H7 (cell line): ENCODE results near the gene ATP10B. TPM values are rescaled to one million over a fixed set of nuclear protein-coding genes. Genes with fewer than 3 reads are reported as not detected.

ENCODE experiments used
- DNase-seq: peaks from one replicate; pipeline ENCODE4 v3.0.0; 2012
- H3K27me3 ChIP-seq: 2 replicates; pipeline ENCODE4 v1.6.0; 2011; ENCODE audit warnings: mild to moderate bottlenecking, low read length; ENCODE audit not compliant: control insufficient read depth, insufficient read depth
- H3K36me3 ChIP-seq: replicated peaks from 2 replicates; pipeline ENCODE4 v1.5.1; 2011; ENCODE audit warnings: low read length; ENCODE audit not compliant: control insufficient read depth, insufficient read depth
- H3K4me3 ChIP-seq: 2 replicates; pipeline ENCODE4 v1.5.1; 2011; ENCODE audit warnings: low read depth, mild to moderate bottlenecking, control low read depth, low read length, moderate library complexity; ENCODE audit not compliant: insufficient read depth
- total RNA-seq: library from RNA; depleted of rRNA; stranded (reverse); fragments of >200 nt; shearing (Covaris generic); gene quantifications from 2 replicates; pipeline ENCODE4 v1.2.3, GENCODE V29; 2014

The ATP10B gene
- total RNA-seq, 1 experiment from 2014 or later = 0.03 TPM

DNA sequence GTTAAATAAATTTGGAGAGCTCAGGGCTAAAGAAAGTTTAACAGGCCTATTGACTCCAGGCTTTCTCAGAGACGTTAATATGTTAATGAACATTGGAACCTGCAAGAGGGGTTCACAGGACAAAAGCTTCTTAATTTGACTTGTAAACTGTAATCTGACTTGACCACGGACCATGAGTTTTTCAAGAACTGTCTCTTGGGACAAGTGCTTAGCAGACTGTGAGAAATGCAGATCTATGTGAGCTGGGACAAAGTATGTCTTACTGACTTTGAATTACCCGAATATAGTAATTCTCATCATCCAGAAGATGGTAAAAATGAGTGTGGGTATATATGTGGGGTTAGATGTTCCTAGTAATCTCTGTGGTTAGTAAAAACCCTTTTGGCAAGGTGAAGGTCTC lies 186.6 kb downstream of the ATP10B start:
- no peaks in the 10 kb centered on the region for H3K27me3 ChIP-seq
- no peak for DNase-seq
- H3K4me3 ChIP-seq = no peak overlapping the region
- H3K36me3 ChIP-seq = no peaks in the 10 kb centered on the region

DNA sequence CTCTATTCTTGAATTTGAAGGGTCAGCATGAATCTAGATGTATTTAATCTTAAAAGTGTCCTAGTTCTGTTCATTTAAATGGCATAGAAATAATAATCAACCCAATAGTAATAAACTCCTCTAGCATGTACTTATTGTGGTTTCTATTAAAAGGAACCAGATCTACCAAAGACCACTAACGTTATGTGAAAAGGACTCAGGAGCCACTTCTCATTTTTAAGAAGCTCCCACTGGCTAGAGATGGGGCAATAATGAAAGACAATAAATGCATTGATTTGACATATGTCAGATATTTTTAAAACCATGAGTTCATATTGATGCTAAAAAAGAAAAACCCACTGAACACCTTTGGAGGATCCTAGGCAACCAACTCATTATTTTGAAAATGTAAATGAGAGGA lies 191.9 kb downstream of the ATP10B start:
- H3K36me3 ChIP-seq = no peaks in the 10 kb centered on the region
- H3K4me3 ChIP-seq = no peak overlapping the region
- no peaks in the 10 kb centered on the region for H3K27me3 ChIP-seq
- DNase-seq = no peak

DNA sequence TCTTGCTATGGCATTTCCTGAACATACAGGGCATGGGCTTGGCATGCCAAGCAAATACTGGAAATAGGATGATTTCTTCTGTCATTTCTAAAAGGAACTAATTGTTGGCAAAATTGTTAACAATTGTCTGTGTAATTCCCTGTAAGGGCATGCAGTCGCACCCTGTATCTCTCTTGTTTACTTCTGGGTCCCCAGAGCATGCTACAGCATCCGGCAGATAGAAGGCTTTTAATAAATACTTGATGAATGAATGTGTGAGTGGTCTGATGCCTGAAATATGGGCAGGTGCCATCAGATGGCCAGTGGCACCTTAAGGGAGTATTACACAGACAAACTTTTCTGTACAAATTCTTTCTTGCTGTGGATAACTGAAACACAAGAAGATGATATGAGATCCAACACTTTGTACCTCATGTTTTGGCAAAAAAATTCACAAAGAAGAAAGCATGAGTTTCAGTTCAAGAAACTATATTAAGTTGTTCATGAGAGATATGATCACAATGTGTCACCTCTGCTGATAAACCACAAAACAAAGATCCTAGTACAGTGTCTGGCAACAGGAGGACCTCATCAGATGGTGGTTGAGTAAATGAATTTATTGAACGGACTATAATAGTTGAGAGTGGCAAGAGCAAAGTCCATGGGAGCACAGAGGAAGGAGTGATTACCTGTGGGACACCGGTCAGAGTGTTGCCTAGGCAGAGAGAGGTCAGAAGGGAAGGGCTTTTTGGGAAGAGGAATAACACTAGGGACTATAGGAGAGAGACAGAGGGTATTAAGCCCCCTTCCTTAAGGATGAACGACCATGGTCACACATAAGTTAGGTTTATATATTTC lies 194.2 kb downstream of the ATP10B start:
- no peaks in the 10 kb centered on the region for H3K27me3 ChIP-seq
- no peaks in the 10 kb centered on the region for H3K36me3 ChIP-seq
- H3K4me3 ChIP-seq = no peak overlapping the region
- no peak for DNase-seq

DNA sequence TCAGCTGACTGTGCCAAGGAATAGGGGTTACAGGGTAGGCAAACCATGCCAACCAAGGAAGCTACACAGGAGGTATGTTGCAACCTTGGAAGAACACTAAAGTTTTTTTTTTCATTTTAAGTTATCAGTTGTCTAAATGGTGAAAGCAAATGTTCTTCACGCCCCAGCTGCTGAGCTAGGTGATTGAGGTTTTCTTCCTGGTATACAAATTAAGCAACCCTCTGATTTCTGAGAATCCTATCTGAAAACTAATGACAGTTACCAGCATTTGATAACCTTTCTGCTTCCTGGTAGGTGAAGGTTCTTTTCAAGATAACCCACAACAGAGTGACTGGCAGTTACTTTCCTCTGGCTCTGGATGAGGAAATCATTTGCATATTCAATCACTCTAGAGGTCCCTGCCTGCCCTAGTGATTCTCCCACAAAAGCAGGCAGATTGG lies 194.9 kb downstream of the ATP10B start:
- H3K4me3 ChIP-seq = no peak overlapping the region
- H3K36me3 ChIP-seq = no peaks in the 10 kb centered on the region
- H3K27me3 ChIP-seq = no peaks in the 10 kb centered on the region
- DNase-seq = no peak

DNA sequence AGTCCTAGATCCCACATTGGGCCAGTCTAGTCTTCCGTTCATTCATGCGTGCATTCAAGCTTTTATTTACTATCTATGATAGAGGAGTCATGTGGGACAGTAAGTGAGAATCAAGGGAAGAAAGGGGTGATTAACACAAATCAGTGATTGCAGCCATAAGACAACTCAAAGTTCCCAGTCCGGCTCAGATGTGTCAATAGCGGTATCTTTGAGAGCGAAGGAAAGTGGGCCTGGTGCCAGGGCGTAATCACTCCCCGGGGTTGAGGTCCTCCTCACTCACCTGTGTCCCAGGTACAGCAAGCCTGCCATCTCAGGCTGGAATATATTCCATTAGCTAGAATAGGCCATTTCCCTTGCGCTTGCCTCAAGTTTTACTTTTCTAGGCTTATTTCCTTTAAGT lies 196.3 kb downstream of the ATP10B start:
- Histone ChIP-seq H3K4me3 (no peak overlapping the region), H3K27me3 (no peaks in the 10 kb centered on the region)
- no peak for DNase-seq

DNA sequence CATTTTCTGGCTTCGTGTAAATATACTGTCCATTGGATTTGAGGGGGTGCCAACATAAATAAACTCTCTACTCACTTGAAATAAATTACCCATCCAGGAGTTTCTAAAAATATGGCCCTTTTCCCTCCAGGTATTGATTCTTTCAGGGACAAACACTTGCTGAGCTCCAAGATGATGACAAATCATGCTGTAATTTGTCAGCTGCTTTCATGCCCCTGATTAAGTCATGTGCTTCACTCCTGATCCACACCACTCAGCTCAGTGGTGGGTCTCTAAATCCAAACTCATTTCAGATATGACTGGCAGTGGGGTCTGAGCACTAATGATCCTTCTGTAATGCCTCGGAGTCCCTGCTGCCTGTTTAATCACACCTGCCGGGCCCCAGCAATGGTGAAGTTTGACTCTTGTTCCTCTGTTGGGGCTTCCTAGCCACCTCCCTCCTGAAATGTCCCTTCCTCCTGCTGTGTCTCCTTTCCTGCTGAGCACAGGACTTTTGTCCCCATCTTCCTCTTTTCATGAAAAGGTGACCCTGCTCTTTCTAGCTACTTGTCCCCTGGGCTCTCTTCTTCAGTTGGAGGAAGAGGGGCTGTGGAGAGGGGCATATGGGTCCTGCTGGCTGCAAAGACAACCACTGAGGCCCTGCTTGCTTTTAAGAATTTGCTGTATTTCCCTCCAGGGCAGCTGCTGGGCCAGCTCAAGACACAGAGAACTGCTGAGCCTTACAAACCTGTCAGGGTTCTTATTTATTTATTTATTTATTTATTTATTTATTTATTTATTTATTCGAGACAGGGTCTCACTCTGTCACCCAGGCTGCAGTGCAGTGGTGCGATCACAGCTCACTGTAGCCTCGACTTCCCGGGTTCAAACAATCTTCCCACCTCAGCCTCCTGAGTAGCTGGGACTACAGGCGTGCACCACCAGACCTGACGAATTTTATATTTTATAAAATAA lies 200.0 kb downstream of the ATP10B start:
- Histone ChIP-seq H3K4me3 (no peak overlapping the region), H3K36me3 (no peaks in the 10 kb centered on the region), H3K27me3 (no peaks in the 10 kb centered on the region)
- no peak for DNase-seq

More for the DNA sequence above, 196.3 kb downstream of the ATP10B start:
- H3K36me3 ChIP-seq = no peaks in the 10 kb centered on the region

DNA sequence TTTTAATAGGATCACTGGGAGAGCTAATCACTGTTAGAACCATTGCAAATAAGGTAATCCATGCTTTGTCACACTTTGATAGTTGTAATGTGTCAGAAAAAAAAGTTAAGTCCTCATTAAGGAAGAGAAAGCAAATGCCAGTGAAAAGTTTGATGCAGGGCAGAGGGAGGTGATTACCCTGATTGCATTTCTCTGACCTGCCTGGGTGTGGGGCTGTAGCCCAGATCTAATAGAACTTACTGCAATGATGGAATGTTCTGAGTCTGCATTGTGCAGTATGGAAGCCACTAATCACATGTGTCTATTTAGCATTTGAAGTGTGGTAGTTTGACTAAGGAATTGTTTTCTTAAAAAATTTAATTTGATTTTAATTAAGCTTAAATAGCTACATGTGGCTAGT lies 202.7 kb downstream of the ATP10B start:
- no peak for DNase-seq
- Histone ChIP-seq H3K4me3 (no peak overlapping the region), H3K36me3 (no peaks in the 10 kb centered on the region), H3K27me3 (no peaks in the 10 kb centered on the region)

DNA sequence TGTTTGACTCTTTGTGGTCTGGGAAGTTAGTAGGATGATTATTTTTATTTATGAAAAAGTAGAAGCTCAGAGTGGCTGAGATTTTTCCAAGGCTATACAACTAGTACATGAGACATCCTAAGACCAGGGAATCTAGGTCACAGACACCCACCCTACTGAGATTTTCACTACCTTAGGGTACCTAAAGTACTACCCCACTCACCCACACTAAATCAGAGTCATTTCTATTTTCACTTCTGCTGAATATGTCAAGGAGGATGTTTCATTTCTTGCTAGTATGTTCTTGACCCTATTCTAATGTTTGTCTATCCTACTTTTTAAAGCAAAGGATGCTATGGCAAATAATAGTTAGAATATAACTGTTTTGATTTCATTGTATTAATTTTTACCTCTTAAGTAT lies 206.0 kb downstream of the ATP10B start:
- Histone ChIP-seq H3K36me3 (no peaks in the 10 kb centered on the region), H3K4me3 (no peak overlapping the region), H3K27me3 (no peaks in the 10 kb centered on the region)
- no peak for DNase-seq

DNA sequence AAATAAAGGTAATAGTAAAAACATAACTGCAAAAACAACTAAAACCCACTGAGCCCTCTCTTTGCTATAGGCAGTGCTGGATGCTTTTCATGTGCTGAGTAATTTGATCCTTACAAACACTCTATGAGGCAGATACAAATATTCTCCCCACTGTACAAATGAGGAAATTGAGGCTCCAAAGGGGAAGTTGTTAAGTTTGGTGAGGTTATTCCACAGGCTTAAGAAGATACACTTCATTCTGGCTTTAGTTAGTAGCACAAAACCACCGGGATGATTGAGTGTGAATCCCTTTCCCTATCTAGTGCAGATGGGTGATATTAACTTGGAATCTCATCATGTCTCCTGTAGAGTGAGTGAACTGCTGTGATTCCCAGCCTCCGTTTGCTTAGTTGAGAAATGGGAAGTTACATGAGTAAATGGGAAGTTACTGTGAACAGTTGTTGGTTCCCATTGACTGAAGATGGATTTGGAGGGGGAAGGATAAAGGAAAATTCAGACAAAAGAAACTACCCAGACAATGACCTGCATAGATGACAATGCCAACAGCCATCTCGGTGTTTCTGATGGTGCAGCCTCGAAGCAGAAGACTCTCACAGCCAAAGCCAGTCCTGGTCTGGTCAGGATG lies 208.3 kb downstream of the ATP10B start:
- H3K4me3 ChIP-seq = no peak overlapping the region
- no peaks in the 10 kb centered on the region for H3K27me3 ChIP-seq
- H3K36me3 ChIP-seq = no peaks in the 10 kb centered on the region
- DNase-seq = no peak

DNA sequence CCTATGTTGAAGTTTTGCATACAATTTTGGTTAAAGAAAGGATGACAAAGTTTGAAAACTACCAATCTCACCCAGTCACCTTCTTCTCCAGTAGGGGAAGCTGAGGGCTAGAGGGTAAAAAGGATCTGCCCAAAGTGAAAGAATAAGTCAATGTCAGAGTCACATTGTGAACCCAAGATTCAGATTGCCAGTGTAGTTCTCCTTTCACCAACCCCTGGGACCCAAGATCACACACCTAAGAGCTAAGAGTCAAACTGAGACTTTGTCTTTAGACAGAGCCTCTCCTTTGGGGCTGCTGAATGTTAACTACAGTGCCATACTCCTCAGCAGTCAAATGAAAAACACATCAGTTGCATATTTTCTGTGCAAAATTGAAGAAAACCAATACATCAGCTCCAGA lies 210.6 kb downstream of the ATP10B start:
- no peaks in the 10 kb centered on the region for H3K36me3 ChIP-seq
- DNase-seq = no peak
- H3K27me3 ChIP-seq = no peaks in the 10 kb centered on the region
- H3K4me3 ChIP-seq = no peak overlapping the region

DNA sequence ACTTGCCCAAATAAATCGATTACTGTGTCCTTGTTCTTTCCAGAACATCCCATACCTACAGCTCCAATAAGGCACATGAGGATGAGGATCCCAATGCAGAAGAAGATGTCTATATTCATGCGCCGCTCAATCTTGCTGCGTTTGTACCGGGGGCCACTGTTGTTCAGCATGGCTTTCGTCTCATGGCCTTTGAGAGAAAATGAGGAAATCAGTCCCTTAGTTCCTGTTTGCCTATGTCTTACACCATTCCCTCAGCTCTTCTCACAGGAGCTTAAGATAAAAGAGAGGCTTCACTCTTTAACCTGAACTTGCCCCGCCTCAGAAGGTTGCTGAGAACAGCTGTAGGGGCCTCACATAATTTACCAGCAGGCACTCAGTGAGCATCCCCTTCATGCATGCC lies 211.6 kb downstream of the ATP10B start:
- Histone ChIP-seq H3K4me3 (no peak overlapping the region), H3K36me3 (no peaks in the 10 kb centered on the region), H3K27me3 (no peaks in the 10 kb centered on the region)
- no peak for DNase-seq

DNA sequence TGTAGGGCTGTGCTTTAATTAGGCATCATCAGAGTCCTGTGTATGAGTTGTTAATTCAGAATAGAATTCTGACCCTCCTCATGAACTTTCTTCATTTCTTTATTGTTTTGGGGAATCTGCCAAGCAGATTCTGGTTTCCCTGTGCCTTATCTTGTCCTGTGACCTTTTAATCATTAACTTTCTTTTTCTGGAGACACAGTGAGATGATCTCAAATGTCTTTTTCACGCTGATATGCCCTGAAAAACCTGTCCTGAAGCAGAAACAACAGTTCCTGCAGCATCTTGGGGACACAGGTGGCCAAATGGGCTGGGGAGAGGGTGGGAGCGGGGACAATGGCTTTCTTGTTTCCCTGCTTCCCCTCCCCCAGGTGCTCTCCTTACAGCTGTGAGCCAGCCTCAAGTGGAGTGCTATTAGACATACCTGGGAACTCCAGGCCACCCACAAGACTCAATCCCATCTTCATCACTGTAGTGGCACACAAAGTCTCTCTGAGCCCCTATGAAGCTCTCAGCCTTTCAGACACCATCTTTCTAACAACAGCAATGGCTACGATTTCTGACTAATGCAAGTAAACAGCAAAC lies 213.8 kb downstream of the ATP10B start:
- H3K27me3 ChIP-seq = no peaks in the 10 kb centered on the region
- no peak for DNase-seq
- no peaks in the 10 kb centered on the region for H3K36me3 ChIP-seq
- no peak overlapping the region for H3K4me3 ChIP-seq

DNA sequence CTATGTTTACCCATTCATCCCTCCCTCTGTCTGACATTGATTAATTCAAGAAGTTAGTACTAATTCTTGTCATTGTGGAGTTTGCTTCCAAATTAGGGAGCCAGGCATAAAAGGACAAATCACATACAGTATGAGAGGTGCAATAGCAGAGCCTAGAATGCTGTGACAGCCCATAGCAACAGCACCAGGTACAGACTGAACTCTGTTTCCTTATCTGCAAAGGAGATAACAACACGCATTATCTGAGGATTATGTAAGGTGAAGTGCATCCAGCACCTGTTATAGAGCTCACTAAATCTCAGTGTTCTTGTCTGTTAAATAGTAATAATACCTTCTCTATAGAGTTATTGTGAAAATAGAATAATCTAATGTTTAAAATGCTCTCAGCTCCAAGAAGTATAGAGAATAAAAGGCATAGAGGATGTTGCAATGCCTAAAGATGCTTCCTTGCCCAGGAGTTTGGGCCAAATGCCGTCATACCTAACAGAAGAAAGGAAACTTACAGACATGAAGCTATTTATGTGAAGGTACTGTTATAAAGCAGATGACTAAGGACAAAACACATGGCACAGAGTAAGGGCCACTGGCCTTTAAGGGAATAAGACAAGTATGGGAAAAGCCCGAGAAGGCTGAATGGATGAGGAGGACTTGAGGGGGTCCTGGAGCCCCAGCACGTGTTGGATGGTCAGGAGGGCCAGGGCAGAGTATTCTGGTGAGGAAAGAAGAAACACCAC lies 214.5 kb downstream of the ATP10B start:
- no peak for DNase-seq
- no peaks in the 10 kb centered on the region for H3K36me3 ChIP-seq
- H3K4me3 ChIP-seq = no peak overlapping the region
- H3K27me3 ChIP-seq = no peaks in the 10 kb centered on the region

DNA sequence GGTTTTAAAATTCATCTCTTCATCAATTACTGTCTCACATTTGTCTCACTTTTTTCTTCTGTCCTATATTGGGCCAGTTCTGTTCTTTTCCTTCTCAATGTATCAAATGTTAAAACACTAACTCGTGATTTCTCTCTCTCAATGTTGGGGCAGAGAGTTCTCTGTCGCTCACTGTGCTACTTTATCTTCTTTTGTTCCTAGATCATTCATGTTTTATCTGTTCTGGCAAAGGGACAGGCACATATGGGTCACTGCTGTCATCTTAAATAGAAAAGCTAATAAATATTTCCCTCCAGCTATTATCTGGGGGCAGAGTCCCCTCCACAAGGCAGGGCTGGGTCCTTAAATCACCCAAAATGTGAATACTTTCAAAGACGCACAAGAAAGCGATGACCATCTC lies 216.3 kb downstream of the ATP10B start:
- no peak for DNase-seq
- no peak overlapping the region for H3K4me3 ChIP-seq

More for the DNA sequence above, 216.3 kb downstream of the ATP10B start:
- H3K27me3 ChIP-seq = no peaks in the 10 kb centered on the region
- no peaks in the 10 kb centered on the region for H3K36me3 ChIP-seq
